Thoracic aorta (tissue), 2 donors: ENCODE results near the gene RFX5. TPM values are rescaled to one million over a fixed set of nuclear protein-coding genes. Genes with fewer than 3 reads are reported as not detected.

Source experiments
- ATAC-seq: fragments of 150-250 bp; one replicate; pipeline ENCODE4 v1.8.0; 2017; ENCODE audit warnings: low read depth; ENCODE audit not compliant: insufficient number of reproducible peaks, low FRiP score
- DNase-seq: peaks from one replicate; pipeline ENCODE4 v3.0.0-alpha.2; 2020; ENCODE audit warnings: low spot score
- H3K27ac ChIP-seq, 2 donors: fragments of 200-600 bp; sonication (generic); 1 replicate in 1 of 2; 2 replicates in 1 of 2; pipeline ENCODE4 v1.5.1; 2016; ENCODE audit warnings: mild to moderate bottlenecking in 2 of 2, moderate library complexity in 2 of 2
- H3K27me3 ChIP-seq: fragments of 200-600 bp; sonication (generic); replicated peaks from 2 replicates; pipeline ENCODE4 v1.6.0; 2016; ENCODE audit warnings: mild to moderate bottlenecking; ENCODE audit not compliant: insufficient read depth
- H3K36me3 ChIP-seq: fragments of 200-600 bp; sonication (generic); one replicate; pipeline ENCODE4 v1.5.1; 2016
- H3K4me1 ChIP-seq, 2 donors: fragments of 200-600 bp; sonication (generic); 1 replicate in 1 of 2; 2 replicates in 1 of 2; pipeline versions ENCODE4 v1.5.1 to v1.6.0; 2016; ENCODE audit warnings: low read depth in 2 of 2, mild to moderate bottlenecking in 1 of 2; ENCODE audit not compliant: control insufficient read depth in 1 of 2
- H3K4me3 ChIP-seq: fragments of 200-600 bp; sonication (generic); 2 replicates; pipeline ENCODE4 v1.5.1; 2016; ENCODE audit warnings: mild to moderate bottlenecking
- H3K9me3 ChIP-seq: fragments of 200-600 bp; sonication (generic); 2 replicates; pipeline ENCODE4 v1.5.1; 2016
- CTCF ChIP-seq: fragments of 200-600 bp; sonication (generic); IDR thresholded peaks from one replicate; pipeline ENCODE4 v1.5.1; 2019; ENCODE audit warnings: antibody characterized with exemption
- total RNA-seq, 2 donors: library from RNA; depleted of rRNA; stranded (reverse); fragments of >200 nt; gene quantifications; one replicate each; pipeline versions ENCODE4 v1.1.0 to v1.2.3, GENCODE V29; 2016

Gene RFX5
- total RNA-seq, 2 donors from 2014 or later: 49.3 to 51.7 TPM

- no peaks in the 10 kb centered on the region for H3K27me3 ChIP-seq
- no peak for ATAC-seq
Measured at GRCh38 chr1:151343587-151343986, 3.5 kb downstream of the RFX5 start.

GRCh38 chr1:151342569-151342968 is 4.5 kb downstream of the RFX5 start:
- H3K27ac ChIP-seq: no peak overlapping the region
- H3K4me1 ChIP-seq: peaks cover 0 to 11% of the 10 kb centered on the region in 2 donors
- no peaks in the 10 kb centered on the region for H3K9me3 ChIP-seq
- no peaks in the 10 kb centered on the region for H3K27me3 ChIP-seq
- DNase-seq: no peak
- no peak overlapping the region for H3K4me3 ChIP-seq
- peaks cover 15% of the 10 kb centered on the region for H3K36me3 ChIP-seq
- no peak for ATAC-seq
- TF ChIP-seq CTCF: no peak

More at GRCh38 chr1:151343587-151343986, 3.5 kb downstream of the RFX5 start:
- Histone ChIP-seq H3K4me3 (no peak overlapping the region), H3K27ac (no peak overlapping the region), H3K4me1 (peaks cover 0 to 15% of the 10 kb centered on the region in 2 donors), H3K9me3 (no peaks in the 10 kb centered on the region), H3K36me3 (peaks cover 15% of the 10 kb centered on the region)
- no peak for DNase-seq
- no peak for TF ChIP-seq CTCF

- Histone ChIP-seq H3K4me1 (peaks cover 0 to 10% of the 10 kb centered on the region in 2 donors), H3K27me3 (no peaks in the 10 kb centered on the region), H3K27ac (no peak overlapping the region), H3K36me3 (peaks cover 15% of the 10 kb centered on the region), H3K9me3 (no peaks in the 10 kb centered on the region), H3K4me3 (no peak overlapping the region)
- TF ChIP-seq CTCF: no peak
- DNase-seq: no peak
- no peak for ATAC-seq
Measured at GRCh38 chr1:151342021-151342420, 5.0 kb downstream of the RFX5 start.

- Histone ChIP-seq H3K4me3 (no peak overlapping the region), H3K27ac (peak overlapping the region; percentile 49 to 51), H3K36me3 (peaks cover 15% of the 10 kb centered on the region), H3K27me3 (no peaks in the 10 kb centered on the region), H3K9me3 (no peaks in the 10 kb centered on the region), H3K4me1 (peaks cover 0 to 7% of the 10 kb centered on the region in 2 donors)
- ATAC-seq (peak; percentile 74), DNase-seq (no peak)
- TF ChIP-seq CTCF: peak; percentile 76
Measured at GRCh38 chr1:151340870-151341754, 5.9 kb downstream of the RFX5 start.

GRCh38 chr1:151336556-151336955 is 10.5 kb downstream of the RFX5 start:
- Histone ChIP-seq H3K36me3 (no peaks in the 10 kb centered on the region), H3K27ac (no peak overlapping the region), H3K4me3 (no peak overlapping the region), H3K4me1 (no peaks in the 10 kb centered on the region), H3K27me3 (no peaks in the 10 kb centered on the region), H3K9me3 (no peaks in the 10 kb centered on the region)
- no peak for ATAC-seq
- TF ChIP-seq CTCF: no peak
- DNase-seq: no peak
